ENCODE results near the gene KLHL12.

GRCh38 chr1:202843081-202843480 lies 84.0 kb downstream of the KLHL12 start:
- no peak for TF ChIP-seq CTCF (conservative IDR thresholded peaks at IDR 0.05)
- no peak for TF ChIP-seq EZH2 (IDR thresholded peaks at IDR 0.05; ENCODE audit: low read depth)

Data from PC-9 (cell line).